AG09319 (cell line): ENCODE results near the gene FAM229A.

Experiments used
- DNase-seq: peaks from one replicate; pipeline ENCODE4 v3.0.0-alpha.2; 2010; ENCODE audit warnings: low read depth; ENCODE audit errors: extremely low read depth
- TF ChIP-seq, protein P1 (sequence below): IDR thresholded peaks from 2 replicates; pipeline ENCODE4 v1.5.1; 2011; ENCODE audit warnings: low read depth, mild to moderate bottlenecking, inconsistent platforms, low read length, moderate library complexity

FAM229A gene

GRCh38 chr1:32327204-32327603, 35.1 kb downstream of the FAM229A start:
- no peak for DNase-seq
- TF ChIP-seq, protein P1, sequence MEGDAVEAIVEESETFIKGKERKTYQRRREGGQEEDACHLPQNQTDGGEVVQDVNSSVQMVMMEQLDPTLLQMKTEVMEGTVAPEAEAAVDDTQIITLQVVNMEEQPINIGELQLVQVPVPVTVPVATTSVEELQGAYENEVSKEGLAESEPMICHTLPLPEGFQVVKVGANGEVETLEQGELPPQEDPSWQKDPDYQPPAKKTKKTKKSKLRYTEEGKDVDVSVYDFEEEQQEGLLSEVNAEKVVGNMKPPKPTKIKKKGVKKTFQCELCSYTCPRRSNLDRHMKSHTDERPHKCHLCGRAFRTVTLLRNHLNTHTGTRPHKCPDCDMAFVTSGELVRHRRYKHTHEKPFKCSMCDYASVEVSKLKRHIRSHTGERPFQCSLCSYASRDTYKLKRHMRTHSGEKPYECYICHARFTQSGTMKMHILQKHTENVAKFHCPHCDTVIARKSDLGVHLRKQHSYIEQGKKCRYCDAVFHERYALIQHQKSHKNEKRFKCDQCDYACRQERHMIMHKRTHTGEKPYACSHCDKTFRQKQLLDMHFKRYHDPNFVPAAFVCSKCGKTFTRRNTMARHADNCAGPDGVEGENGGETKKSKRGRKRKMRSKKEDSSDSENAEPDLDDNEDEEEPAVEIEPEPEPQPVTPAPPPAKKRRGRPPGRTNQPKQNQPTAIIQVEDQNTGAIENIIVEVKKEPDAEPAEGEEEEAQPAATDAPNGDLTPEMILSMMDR: no peak

DNA sequence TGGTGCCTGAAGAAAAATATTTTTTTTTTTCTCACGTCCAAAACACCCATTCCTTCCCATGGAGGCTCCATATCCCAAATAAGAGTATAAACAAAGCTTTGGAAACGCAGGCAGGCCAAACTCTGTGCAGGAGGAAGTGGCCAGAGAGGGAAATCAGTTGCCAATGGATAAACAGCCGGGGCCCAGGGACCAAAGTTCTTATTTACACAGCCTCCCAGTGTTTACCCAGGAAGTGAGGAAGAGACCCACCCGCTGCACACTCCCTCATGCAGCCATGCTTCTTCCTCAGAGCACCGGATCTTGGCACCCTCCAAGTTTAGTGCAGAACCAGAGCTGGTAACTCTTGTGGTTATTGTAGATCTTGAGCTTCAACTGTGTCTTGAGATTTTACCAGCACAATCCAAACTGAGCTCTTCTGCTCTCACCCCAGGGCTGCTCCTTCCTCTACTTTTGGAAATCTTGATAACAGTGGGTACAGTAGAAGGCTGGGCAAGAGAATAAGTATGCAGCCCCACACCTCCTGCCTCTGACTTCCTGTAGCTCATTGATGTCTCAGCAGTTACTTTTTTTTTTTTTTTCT, 40.5 kb downstream of the FAM229A start:
- no peak for DNase-seq
- TF ChIP-seq, protein P1: no peak

- no peak for DNase-seq
- TF ChIP-seq, protein P1: no peak
Measured at GRCh38 chr1:32318127-32318869, 44.0 kb downstream of the FAM229A start.

DNA sequence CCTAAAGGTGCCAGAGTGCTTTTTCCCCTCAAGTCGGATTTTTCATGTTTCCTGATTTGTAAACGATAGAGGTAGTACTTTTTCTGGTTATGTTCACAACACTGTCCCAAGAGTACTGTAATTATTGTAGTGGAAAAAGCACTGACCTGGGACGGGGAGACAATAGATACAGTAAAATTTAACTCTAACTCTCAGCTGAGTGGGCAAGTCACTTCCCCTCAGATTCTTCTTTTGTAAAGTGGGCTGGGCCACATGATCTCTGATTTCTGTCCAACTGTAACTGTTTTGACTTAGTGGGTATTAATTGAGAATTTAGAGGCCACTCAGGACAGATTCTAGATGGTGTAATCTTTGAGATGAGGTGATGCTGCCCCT, 45.4 kb downstream of the FAM229A start:
- no peak for DNase-seq
- TF ChIP-seq, protein P1: no peak

DNA sequence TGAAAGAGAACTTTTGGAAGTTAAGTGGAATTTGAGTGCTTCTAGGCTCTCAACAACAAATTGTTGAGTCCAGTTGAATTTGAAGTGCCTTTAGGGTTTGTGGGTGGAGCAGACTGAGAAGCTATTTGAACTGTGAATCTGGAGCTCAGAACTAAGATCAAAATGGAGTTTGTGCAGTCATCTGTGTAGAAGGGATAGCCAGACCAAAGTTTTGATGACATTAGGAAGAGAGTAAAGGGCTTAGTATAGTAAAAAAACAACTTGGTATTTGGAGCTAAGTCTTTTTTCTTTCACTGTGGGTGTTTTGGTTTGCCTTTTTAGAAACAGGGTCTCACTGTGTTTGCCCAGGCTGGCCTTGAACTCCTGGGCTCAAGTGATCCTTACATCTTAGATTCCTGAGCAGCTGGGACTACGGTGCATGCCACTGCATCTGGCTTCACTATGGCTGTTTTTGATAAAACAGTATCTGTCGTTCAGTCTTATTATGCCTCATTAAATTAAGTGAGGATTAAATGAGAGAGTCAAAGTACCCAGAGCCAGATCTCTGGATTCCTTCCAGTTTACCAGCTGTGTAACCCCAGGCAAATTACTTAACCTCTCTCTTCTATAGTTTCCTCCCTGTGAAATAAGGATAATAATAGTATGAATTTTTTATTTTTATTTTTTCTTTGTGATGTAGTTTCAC, 50.4 kb downstream of the FAM229A start:
- no peak for DNase-seq
- TF ChIP-seq, protein P1: no peak
